WTC11 (cell line): ENCODE results near the gene RANGRF. TPM values are rescaled to one million over a fixed set of nuclear protein-coding genes. Genes with fewer than 3 reads are reported as not detected.

Source experiments
- CBFB ChIP-seq: sonication (generic); formaldehyde crosslinking; IDR thresholded peaks from 2 replicates; pipeline ENCODE4 v1.8.1; 2022; ENCODE audit warnings: mild to moderate bottlenecking, low read depth, missing genetic modification reagents
- CREM ChIP-seq: sonication (generic); formaldehyde crosslinking; IDR thresholded peaks from 2 replicates; pipeline ENCODE4 v1.8.1; 2022; ENCODE audit warnings: mild to moderate bottlenecking, missing genetic modification reagents, moderate library complexity
- E2F4 ChIP-seq: sonication (generic); formaldehyde crosslinking; IDR thresholded peaks from 2 replicates; pipeline ENCODE4 v1.8.1; 2022; ENCODE audit warnings: low read depth, mild to moderate bottlenecking, moderate library complexity, missing genetic modification reagents, borderline replicate concordance
- E2F5 ChIP-seq: sonication (generic); formaldehyde crosslinking; IDR thresholded peaks from 2 replicates; pipeline ENCODE4 v1.8.1; 2022; ENCODE audit warnings: mild to moderate bottlenecking, moderate library complexity, missing genetic modification reagents
- EMX1 ChIP-seq: fragments of 250-450 bp; sonication (Bioruptor Pico); IDR thresholded peaks from 2 replicates; pipeline ENCODE4 v1.8.0; 2021; ENCODE audit warnings: mild to moderate bottlenecking
- ESRRA ChIP-seq: sonication (generic); formaldehyde crosslinking; IDR thresholded peaks from 2 replicates; pipeline ENCODE4 v1.8.1; 2022; ENCODE audit warnings: mild to moderate bottlenecking, missing genetic modification reagents, borderline replicate concordance
- FOXJ3 ChIP-seq: sonication (generic); formaldehyde crosslinking; IDR thresholded peaks from 2 replicates; pipeline ENCODE4 v1.9.0; 2021; ENCODE audit warnings: missing genetic modification reagents, mild to moderate bottlenecking, borderline replicate concordance
- FOXK1 ChIP-seq: sonication (generic); formaldehyde crosslinking; IDR thresholded peaks from 2 replicates; pipeline ENCODE4 v1.8.0; 2022; ENCODE audit warnings: mild to moderate bottlenecking, moderate library complexity, missing genetic modification reagents
- HMGA2 ChIP-seq: fragments of 250-450 bp; sonication (Bioruptor Pico); IDR thresholded peaks from 2 replicates; pipeline ENCODE4 v1.4.0; 2021; ENCODE audit warnings: mild to moderate bottlenecking, moderate library complexity
- JUN ChIP-seq: sonication (generic); formaldehyde crosslinking; IDR thresholded peaks from 2 replicates; pipeline ENCODE4 v1.8.0; 2023; ENCODE audit warnings: mild to moderate bottlenecking, missing genetic modification reagents
- MXD4 ChIP-seq: fragments of 250-450 bp; sonication (Bioruptor Pico); IDR thresholded peaks from 2 replicates; pipeline ENCODE4 v1.8.0; 2021; ENCODE audit warnings: mild to moderate bottlenecking, moderate library complexity, borderline replicate concordance
- NFATC4 ChIP-seq: fragments of 250-450 bp; sonication (Bioruptor Pico); IDR thresholded peaks from 2 replicates; pipeline ENCODE4 v1.9.0; 2021; ENCODE audit warnings: mild to moderate bottlenecking
- NFYB ChIP-seq: sonication (generic); formaldehyde crosslinking; conservative IDR thresholded peaks from 2 replicates; pipeline ENCODE4 v1.8.0; 2022; ENCODE audit warnings: low read depth, missing genetic modification reagents
- NR2C2 ChIP-seq: sonication (generic); formaldehyde crosslinking; IDR thresholded peaks from 2 replicates; pipeline ENCODE4 v1.8.0; 2022; ENCODE audit warnings: mild to moderate bottlenecking, missing genetic modification reagents
- OVOL2 ChIP-seq: fragments of 250-450 bp; sonication (Bioruptor Pico); IDR thresholded peaks from 2 replicates; pipeline ENCODE4 v1.9.0; 2021; ENCODE audit warnings: mild to moderate bottlenecking, borderline replicate concordance
- RORB ChIP-seq: fragments of 250-450 bp; sonication (Bioruptor Pico); IDR thresholded peaks from 2 replicates; pipeline ENCODE4 v1.9.0; 2021; ENCODE audit warnings: mild to moderate bottlenecking
- SP1 ChIP-seq: sonication (generic); formaldehyde crosslinking; conservative IDR thresholded peaks from 2 replicates; pipeline ENCODE4 v1.8.1; 2022; ENCODE audit warnings: missing genetic modification reagents
- TP53 ChIP-seq: sonication (generic); formaldehyde crosslinking; IDR thresholded peaks from 2 replicates; pipeline ENCODE4 v1.8.1; 2023; ENCODE audit warnings: mild to moderate bottlenecking, missing genetic modification reagents
- USF2 ChIP-seq: sonication (generic); formaldehyde crosslinking; IDR thresholded peaks from 2 replicates; pipeline ENCODE4 v1.8.1; 2023; ENCODE audit warnings: mild to moderate bottlenecking, missing genetic modification reagents, moderate library complexity
- ZBTB21 ChIP-seq: sonication (generic); formaldehyde crosslinking; IDR thresholded peaks from 2 replicates; pipeline ENCODE4 v1.8.1; 2023; ENCODE audit warnings: mild to moderate bottlenecking, missing genetic modification reagents, borderline replicate concordance
- ZNF121 ChIP-seq: sonication (generic); formaldehyde crosslinking; IDR thresholded peaks from 2 replicates; pipeline ENCODE4 v1.8.0; 2023; ENCODE audit warnings: missing genetic modification reagents
- ZNF138 ChIP-seq: sonication (generic); formaldehyde crosslinking; conservative IDR thresholded peaks from 2 replicates; pipeline ENCODE4 v1.8.1; 2022; ENCODE audit warnings: mild to moderate bottlenecking, moderate library complexity, missing genetic modification reagents
- ZNF219 ChIP-seq: sonication (generic); formaldehyde crosslinking; IDR thresholded peaks from 2 replicates; pipeline ENCODE4 v1.8.0; 2023; ENCODE audit warnings: missing genetic modification reagents, mild to moderate bottlenecking, borderline replicate concordance
- ZNF423 ChIP-seq: fragments of 250-450 bp; sonication (Bioruptor Pico); IDR thresholded peaks from 2 replicates; pipeline ENCODE4 v2.1.2; 2022; ENCODE audit warnings: mild to moderate bottlenecking, moderate library complexity
- ZNF671 ChIP-seq: fragments of 250-450 bp; sonication (Bioruptor Pico); IDR thresholded peaks from 2 replicates; pipeline ENCODE4 v1.8.0; 2021; ENCODE audit warnings: mild to moderate bottlenecking
- ZSCAN18 ChIP-seq: fragments of 250-450 bp; sonication (Bioruptor Pico); IDR thresholded peaks from 2 replicates; pipeline ENCODE4 v2.1.2; 2022; ENCODE audit warnings: mild to moderate bottlenecking, moderate library complexity
- total RNA-seq: library from RNA; stranded (reverse); gene quantifications from 3 replicates; pipeline ENCODE4 v1.2.3, GENCODE V29; 2021
- TF ChIP-seq, protein P1 (sequence below): sonication (generic); formaldehyde crosslinking; IDR thresholded peaks from 2 replicates; pipeline ENCODE4 v1.8.1; 2023; ENCODE audit warnings: mild to moderate bottlenecking, missing genetic modification reagents
- TF ChIP-seq, protein P2 (sequence below): sonication (generic); formaldehyde crosslinking; IDR thresholded peaks from 2 replicates; pipeline ENCODE4 v1.8.0; 2022; ENCODE audit warnings: mild to moderate bottlenecking, missing genetic modification reagents
- TF ChIP-seq, protein P3 (sequence below): fragments of 250-450 bp; sonication (Bioruptor Pico); IDR thresholded peaks from 2 replicates; pipeline ENCODE4 v1.9.0; 2021; ENCODE audit warnings: moderate library complexity, mild to moderate bottlenecking, inconsistent platforms, borderline replicate concordance
- TF ChIP-seq, protein P4 (sequence below): sonication (generic); formaldehyde crosslinking; IDR thresholded peaks from 2 replicates; pipeline ENCODE4 v1.8.0; 2023; ENCODE audit warnings: mild to moderate bottlenecking, missing genetic modification reagents
- TF ChIP-seq, protein P5 (sequence below): sonication (generic); formaldehyde crosslinking; IDR thresholded peaks from 2 replicates; pipeline ENCODE4 v1.8.0; 2023; ENCODE audit warnings: missing genetic modification reagents

RANGRF gene
- total RNA-seq, 1 experiment from 2014 or later = 32.7 TPM

DNA sequence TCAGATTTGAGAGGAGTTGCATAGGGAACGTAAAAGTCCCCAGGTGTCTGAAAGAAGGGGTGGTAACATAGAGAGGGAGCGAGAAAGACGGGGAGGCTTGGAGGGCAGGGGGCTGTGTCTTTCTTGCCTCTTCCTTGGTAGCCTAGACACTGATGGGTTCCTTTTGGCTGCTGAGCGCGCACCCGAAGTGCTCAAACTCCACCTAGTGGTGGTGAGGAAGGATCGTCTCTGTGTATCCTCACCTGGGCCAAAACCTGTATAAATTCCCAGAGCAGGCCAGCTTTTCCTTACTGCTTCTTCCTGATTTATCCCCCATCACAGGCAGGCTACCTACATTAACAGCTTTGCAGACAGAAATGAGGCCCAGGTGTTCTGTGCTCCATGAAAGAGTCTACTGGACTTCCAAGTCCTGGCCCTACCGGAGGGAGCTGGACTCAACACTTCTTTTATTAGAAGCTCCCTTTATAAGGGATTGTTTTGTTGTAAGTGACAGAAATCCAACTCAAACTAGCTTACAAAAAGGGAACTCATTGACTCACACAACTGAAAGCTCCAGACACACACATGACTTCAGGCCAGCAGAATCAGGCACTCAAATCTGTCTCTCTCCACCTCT, 12.3 kb downstream of the RANGRF start (continued):
- no peak for TF ChIP-seq USF2 (CRISPR knock-in tag)
- no peak for TF ChIP-seq ZBTB21 (CRISPR knock-in tag)
- TF ChIP-seq, protein P1, sequence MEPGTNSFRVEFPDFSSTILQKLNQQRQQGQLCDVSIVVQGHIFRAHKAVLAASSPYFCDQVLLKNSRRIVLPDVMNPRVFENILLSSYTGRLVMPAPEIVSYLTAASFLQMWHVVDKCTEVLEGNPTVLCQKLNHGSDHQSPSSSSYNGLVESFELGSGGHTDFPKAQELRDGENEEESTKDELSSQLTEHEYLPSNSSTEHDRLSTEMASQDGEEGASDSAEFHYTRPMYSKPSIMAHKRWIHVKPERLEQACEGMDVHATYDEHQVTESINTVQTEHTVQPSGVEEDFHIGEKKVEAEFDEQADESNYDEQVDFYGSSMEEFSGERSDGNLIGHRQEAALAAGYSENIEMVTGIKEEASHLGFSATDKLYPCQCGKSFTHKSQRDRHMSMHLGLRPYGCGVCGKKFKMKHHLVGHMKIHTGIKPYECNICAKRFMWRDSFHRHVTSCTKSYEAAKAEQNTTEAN (CRISPR knock-in tag) = no peak
- TF ChIP-seq HMGA2 (CRISPR knock-in tag) = no peak
- TF ChIP-seq JUN (CRISPR knock-in tag) = no peak
- TF ChIP-seq NR2C2 (CRISPR knock-in tag) = no peak
- no peak for TF ChIP-seq E2F5 (CRISPR knock-in tag)
- TF ChIP-seq, protein P2, sequence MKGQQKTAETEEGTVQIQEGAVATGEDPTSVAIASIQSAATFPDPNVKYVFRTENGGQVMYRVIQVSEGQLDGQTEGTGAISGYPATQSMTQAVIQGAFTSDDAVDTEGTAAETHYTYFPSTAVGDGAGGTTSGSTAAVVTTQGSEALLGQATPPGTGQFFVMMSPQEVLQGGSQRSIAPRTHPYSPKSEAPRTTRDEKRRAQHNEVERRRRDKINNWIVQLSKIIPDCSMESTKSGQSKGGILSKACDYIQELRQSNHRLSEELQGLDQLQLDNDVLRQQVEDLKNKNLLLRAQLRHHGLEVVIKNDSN (CRISPR knock-in tag) = 0 out of 2 replicates have a peak, but pooled peaks have one; percentile 26
- no peak for TF ChIP-seq MXD4 (CRISPR knock-in tag)
- TF ChIP-seq ZNF423 = no peak
- TF ChIP-seq TP53 (CRISPR knock-in tag) = no peak
- TF ChIP-seq, protein P3, sequence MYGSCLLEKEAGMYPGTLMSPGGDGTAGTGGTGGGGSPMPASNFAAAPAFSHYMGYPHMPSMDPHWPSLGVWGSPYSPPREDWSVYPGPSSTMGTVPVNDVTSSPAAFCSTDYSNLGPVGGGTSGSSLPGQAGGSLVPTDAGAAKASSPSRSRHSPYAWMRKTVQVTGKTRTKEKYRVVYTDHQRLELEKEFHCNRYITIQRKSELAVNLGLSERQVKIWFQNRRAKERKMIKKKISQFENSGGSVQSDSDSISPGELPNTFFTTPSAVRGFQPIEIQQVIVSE (CRISPR knock-in tag) = no peak
- TF ChIP-seq NFATC4 (CRISPR knock-in tag) = no peak
- no peak for TF ChIP-seq CREM (CRISPR knock-in tag)
- no peak for TF ChIP-seq CBFB (CRISPR knock-in tag)
- TF ChIP-seq ZNF138 (CRISPR knock-in tag) = no peak
- TF ChIP-seq E2F4 (CRISPR knock-in tag) = no peak
- 0 out of 2 replicates have a peak, but pooled peaks have one; percentile 52 for TF ChIP-seq ZNF121 (CRISPR knock-in tag)
- no peak for TF ChIP-seq ESRRA (CRISPR knock-in tag)
- TF ChIP-seq NFYB = no peak
- TF ChIP-seq ZNF219 = no peak
- no peak for TF ChIP-seq FOXJ3
- TF ChIP-seq RORB (CRISPR knock-in tag) = no peak
- TF ChIP-seq, protein P4, sequence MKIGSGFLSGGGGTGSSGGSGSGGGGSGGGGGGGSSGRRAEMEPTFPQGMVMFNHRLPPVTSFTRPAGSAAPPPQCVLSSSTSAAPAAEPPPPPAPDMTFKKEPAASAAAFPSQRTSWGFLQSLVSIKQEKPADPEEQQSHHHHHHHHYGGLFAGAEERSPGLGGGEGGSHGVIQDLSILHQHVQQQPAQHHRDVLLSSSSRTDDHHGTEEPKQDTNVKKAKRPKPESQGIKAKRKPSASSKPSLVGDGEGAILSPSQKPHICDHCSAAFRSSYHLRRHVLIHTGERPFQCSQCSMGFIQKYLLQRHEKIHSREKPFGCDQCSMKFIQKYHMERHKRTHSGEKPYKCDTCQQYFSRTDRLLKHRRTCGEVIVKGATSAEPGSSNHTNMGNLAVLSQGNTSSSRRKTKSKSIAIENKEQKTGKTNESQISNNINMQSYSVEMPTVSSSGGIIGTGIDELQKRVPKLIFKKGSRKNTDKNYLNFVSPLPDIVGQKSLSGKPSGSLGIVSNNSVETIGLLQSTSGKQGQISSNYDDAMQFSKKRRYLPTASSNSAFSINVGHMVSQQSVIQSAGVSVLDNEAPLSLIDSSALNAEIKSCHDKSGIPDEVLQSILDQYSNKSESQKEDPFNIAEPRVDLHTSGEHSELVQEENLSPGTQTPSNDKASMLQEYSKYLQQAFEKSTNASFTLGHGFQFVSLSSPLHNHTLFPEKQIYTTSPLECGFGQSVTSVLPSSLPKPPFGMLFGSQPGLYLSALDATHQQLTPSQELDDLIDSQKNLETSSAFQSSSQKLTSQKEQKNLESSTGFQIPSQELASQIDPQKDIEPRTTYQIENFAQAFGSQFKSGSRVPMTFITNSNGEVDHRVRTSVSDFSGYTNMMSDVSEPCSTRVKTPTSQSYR (CRISPR knock-in tag) = no peak
- no peak for TF ChIP-seq ZSCAN18 (CRISPR knock-in tag)
- TF ChIP-seq ZNF671 (CRISPR knock-in tag) = no peak
- no peak for TF ChIP-seq OVOL2 (CRISPR knock-in tag)
- 0 out of 2 replicates have a peak, but pooled peaks have one; percentile 40 for TF ChIP-seq SP1 (CRISPR knock-in tag)
- TF ChIP-seq, protein P5, sequence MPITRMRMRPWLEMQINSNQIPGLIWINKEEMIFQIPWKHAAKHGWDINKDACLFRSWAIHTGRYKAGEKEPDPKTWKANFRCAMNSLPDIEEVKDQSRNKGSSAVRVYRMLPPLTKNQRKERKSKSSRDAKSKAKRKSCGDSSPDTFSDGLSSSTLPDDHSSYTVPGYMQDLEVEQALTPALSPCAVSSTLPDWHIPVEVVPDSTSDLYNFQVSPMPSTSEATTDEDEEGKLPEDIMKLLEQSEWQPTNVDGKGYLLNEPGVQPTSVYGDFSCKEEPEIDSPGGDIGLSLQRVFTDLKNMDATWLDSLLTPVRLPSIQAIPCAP = no peak
- TF ChIP-seq EMX1 (CRISPR knock-in tag) = no peak
- no peak for TF ChIP-seq FOXK1 (CRISPR knock-in tag)
